HG03039 (cell line): ENCODE data around the gene TBKBP1.

Source experiments
- ATAC-seq: cut with Tn5 transposase; IDR thresholded peaks from one replicate; pipeline ENCODE4 v1.9.1; 2021; ENCODE audit warnings: mild to moderate bottlenecking, moderate library complexity; ENCODE audit not compliant: unreplicated experiment

The TBKBP1 gene

DNA sequence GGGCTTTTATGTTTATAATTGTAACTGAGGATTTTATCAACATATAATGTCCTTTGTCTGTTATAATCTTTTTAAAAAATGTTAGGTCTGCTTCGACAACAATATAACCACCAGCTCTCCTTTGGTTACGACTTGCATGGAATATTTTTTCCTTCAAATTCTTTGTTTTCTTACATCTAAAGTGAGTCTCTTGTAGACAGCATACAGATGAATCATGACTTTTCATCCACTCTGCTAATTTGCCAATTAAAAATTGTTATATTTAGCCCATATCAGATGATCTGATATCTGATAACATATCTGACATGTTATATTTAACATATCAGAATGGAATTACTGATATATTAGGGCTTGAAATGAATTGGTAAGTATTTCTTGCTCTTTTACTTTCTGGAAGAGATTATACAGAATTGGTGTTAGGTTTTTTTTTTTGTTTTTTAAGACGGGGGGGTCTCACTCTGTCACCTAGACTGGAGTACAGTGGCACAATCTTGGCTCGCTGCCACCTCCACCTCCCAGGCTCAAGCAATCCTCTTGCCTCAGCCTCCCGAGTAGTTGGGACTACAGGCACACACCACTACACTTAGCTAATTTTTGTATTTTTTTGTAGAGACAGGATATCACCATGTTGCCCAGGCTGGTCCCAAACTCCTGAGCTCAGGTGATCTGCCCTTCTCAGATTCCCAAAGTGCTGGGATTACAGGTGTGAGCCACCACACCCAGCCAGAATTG lies 66.6 kb downstream of the TBKBP1 start:
- no peak for ATAC-seq
